GM19397 (cell line): ENCODE results near the gene SCAPER.

Experiments used
- ATAC-seq: cut with Tn5 transposase; IDR thresholded peaks from one replicate; pipeline ENCODE4 v1.9.1; 2021; ENCODE audit warnings: mild to moderate bottlenecking, moderate library complexity; ENCODE audit not compliant: unreplicated experiment

The SCAPER gene

GRCh38 chr15:76381366-76381765 is 523.8 kb downstream of the SCAPER start:
- ATAC-seq = no peak

GRCh38 chr15:76380249-76380648 is 524.9 kb downstream of the SCAPER start:
- no peak for ATAC-seq

GRCh38 chr15:76378691-76379090 is 526.4 kb downstream of the SCAPER start:
- ATAC-seq = no peak

DNA sequence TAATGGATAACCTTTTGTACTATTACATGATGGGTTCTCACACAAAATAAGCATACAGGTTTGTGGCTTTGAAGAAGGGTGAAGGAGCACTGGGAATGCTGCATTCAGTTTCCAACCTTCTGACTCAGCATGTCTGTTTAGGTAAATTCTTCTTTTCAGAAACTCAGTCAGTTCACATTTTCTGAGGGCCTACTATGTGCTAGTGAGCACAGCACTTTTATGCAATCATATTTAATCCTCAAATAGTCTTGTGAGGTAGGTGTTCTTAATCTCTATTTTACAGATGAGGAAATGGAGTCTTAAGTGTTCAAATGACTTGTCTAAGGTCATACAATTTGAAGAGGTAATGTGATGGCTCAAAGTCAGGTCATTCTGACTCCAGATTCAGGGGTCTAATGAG is 527.4 kb downstream of the SCAPER start:
- ATAC-seq = no peak

DNA sequence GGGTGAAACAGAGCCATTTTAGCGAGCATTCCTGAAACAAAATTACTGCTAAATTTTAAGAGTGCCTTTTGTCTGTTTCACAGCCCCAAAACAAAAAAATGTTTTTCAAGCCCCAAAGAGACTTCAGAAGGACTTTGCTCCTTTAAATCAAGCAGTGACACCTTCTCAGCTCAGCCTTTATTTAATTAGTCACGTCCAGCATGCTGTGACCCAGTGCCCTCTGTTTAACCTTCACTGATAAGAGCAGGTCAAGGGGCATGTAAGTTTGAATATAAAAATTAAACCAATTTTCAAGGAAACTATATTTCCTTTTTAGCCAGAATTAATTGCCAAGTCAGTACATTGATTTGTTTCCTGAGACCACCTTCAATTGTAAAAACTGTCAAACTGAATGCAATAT is 527.9 kb downstream of the SCAPER start:
- ATAC-seq = no peak

GRCh38 chr15:76376816-76377215 is 528.3 kb downstream of the SCAPER start:
- ATAC-seq = no peak

DNA sequence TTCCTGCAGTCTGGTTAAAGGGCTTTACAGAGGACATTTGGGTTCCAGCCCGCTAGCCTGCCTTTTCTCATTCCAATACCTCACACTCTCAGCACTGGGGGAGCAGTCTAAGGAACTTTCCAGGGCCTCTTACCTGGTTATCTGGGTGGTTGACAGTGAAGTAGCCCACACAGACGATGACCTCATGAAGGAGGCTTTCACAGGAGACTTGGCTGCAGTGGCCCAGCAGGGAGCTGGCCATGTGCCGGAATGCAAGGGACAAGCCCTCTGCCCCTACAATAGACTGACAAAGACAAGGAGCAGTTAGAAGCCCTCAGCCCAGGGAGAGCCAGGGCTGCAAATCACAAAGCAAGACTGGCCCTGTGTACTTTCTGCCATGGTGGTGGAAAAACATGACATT is 529.1 kb downstream of the SCAPER start:
- no peak for ATAC-seq

- no peak for ATAC-seq
These were observed 537.0 kb downstream of the SCAPER start for GRCh38 chr15:76368122-76368621.

GRCh38 chr15:76366714-76367113 is 538.4 kb downstream of the SCAPER start:
- ATAC-seq = no peak

GRCh38 chr15:76363251-76363650 is 541.9 kb downstream of the SCAPER start:
- ATAC-seq = no peak

DNA sequence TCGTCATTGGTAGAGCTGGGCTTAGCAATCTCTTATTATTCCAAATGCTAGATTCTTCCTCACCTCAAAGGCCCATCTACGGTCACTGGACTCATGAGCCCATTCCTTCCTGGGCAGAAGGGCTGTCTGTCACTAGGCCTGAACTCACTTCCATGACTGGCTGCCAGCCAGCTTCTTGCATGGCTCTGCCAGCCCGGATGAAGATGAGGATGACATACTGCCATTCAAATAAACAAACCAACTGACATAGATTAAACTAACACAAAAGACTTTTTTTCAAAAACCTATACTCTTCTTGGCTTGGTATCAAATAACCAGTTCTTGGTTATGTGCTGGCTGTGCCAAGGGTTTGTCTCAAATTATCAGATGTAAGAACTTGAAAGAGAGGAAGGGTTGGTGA is 544.7 kb downstream of the SCAPER start:
- ATAC-seq = no peak

DNA sequence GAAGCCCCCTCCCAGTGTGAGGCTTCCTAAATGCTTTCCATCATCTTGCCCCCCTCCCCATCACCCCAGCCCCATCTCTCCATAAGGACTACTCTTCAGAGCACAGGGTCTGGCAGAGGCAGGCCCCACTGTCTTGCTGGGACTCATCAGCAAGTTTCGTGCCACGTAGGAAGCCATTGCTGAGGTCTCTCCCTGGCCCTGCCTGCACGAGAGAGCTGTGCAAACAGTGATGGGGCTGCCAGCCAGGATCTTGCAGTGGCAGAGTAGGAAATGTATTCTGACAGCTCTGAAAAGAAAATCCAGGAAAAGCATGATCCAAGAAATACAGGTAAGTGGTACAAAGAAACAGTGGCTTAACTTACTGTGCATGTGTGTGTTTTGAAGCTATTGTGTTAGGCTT is 546.0 kb downstream of the SCAPER start:
- ATAC-seq = no peak

DNA sequence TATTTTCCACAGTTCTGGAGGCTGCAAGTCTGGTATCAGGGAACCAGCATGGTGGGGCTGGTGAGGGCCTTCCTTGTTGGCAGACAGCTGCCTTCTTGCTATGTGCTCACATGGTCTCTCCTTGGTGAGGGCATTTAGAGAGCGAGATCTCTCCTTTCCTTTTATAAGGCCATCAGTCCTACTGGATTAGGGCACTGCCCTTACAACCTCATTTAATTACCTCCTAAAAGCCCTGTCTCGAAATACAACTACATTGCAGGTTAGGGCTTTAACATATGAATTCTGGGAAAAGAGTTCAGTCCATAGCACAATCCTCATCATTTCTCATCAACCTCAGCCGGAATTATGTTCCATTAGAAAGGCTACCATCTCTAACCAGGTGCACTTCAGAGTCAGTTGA is 546.7 kb downstream of the SCAPER start:
- ATAC-seq = no peak

DNA sequence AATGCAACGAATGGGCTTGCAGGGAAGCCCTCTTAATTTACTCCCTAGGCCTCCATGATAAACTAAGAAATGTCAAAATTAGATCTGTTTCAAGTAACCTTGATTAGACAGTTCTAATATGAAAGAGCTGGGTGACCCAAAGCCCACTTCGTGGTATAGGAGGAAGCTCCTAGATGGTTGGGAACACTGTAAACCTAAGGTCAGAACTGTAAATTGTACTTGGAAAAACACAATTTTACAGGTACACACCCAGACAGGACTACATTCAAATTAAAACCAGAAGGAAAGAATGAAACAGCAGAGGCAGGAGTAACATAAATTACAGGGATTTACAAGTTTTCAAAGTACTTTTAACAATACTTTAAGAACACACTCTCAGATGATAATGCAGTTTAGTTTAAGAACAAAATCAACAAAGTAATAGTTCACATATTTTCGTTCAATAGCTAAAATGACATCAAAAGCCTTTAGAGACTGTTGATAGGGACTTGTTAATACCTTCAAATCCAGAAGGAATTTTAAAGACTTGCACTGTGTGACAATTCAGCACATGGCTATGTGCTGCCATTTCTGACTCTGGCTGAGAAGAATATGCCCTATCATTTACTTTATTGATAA is 550.2 kb downstream of the SCAPER start:
- no peak for ATAC-seq

DNA sequence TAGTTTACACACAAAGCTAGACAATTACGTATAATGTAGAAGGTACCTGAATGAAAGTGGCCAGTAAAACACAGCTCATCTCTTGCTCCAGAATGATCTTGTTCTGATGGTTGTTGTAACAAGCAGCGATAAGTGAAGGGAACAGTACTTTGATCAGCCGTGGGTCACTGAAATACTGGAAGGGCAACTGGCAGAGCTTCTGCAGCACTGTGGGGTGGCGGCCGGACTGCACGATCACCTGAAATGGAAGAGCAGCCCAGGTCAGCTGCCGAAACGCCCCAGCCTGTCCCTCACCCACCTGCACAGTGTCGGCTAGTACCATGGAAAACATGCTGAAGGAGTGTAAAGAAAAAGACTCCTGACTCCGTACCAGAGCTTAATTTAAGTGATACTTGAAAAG is 551.2 kb downstream of the SCAPER start:
- no peak for ATAC-seq

GRCh38 chr15:76353023-76353577 is 552.0 kb downstream of the SCAPER start:
- no peak for ATAC-seq

DNA sequence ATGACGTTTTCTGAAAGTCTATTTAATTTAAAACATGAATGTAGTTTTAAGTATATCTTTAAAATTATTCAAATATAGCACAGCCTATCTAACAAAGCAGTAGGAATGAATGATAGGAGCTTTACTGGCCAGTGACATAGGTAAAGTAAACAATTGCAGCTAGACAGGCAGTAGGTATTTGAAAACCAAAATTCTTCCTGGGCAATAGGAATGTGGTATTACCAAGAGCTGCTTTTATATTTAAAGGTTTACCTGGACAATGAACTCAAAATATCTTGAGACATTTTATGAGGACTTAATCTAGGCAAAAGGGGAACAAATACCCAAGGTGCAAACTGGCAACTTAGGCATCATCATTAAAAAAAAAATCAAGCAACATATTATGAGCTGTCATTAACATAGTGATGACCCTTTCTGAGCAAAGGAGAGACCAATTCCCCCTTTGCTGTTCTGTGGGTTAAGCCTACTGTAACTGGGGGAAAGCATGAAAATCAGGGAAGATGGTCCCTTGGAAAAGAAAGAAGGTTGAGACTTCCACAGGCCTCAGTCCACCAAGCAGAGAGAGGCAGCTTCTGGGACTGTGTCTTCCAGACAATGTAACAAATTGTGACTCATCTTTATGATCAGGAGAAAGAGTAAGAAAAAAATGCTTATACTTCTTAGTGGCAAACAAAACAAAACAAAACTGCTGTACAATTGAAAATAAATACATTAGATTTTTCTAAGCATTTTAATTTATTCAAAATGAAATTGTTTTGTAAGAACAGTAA is 555.7 kb downstream of the SCAPER start:
- ATAC-seq = no peak

- no peak for ATAC-seq
These were observed 557.6 kb downstream of the SCAPER start for GRCh38 chr15:76347482-76348055.

- no peak for ATAC-seq
These were observed 558.3 kb downstream of the SCAPER start for GRCh38 chr15:76346669-76347481.

GRCh38 chr15:76345880-76346668 is 559.1 kb downstream of the SCAPER start:
- ATAC-seq = no peak
